CD4-positive, alpha-beta T cell (primary cell): ENCODE results near the gene GTPBP2. TPM values are rescaled to one million over a fixed set of nuclear protein-coding genes. Genes with fewer than 3 reads are reported as not detected.

Source experiments
- ATAC-seq: fragments of 200-7000 bp; cut with Tn5 transposase; one replicate; pipeline ENCODE4 v1.10.0; 2022; ENCODE audit warnings: mild to moderate bottlenecking; ENCODE audit not compliant: poor library complexity
- CTCF ChIA-PET: fragments of 350-600 bp; sonication (Branson Sonifier 250); formaldehyde crosslinking; loops from one replicate; lab custom pipeline; 2021; ENCODE audit warnings: antibody characterized with exemption, inconsistent platforms; lab: Charles Lee
- POLR2A ChIA-PET: fragments of 350-600 bp; sonication (Branson Sonifier 250); formaldehyde crosslinking; loops from one replicate; lab custom pipeline; 2021; ENCODE audit warnings: antibody characterized with exemption, inconsistent platforms; lab: Charles Lee
- DNase-seq, 14 experiments: peaks; one replicate each; pipeline ENCODE4 v3.0.0-alpha.2; 2013 to 2020; ENCODE audit warnings: mixed read lengths in 2 of 14
- H3K27ac ChIP-seq, 2 donors: one replicate each; pipeline versions ENCODE4 v1.5.1 to v1.7.0; 2013; ENCODE audit warnings: low read length in 2 of 2, low read depth in 1 of 2, mild to moderate bottlenecking in 1 of 2
- H3K27me3 ChIP-seq, 2 experiments: 1 replicate in 1 of 2; 2 replicates in 1 of 2; pipeline versions ENCODE4 v1.6.1 to v1.7.0; 2013; ENCODE audit warnings: low read length in 2 of 2, control low read depth in 1 of 2, mild to moderate bottlenecking in 1 of 2, moderate library complexity in 1 of 2; ENCODE audit not compliant: insufficient read depth in 2 of 2, control insufficient read depth in 1 of 2
- H3K36me3 ChIP-seq: one replicate; pipeline ENCODE4 v1.6.1; 2013; ENCODE audit warnings: low read length, control low read depth; ENCODE audit not compliant: insufficient read depth
- H3K4me1 ChIP-seq: one replicate; pipeline ENCODE4 v1.6.1; 2013; ENCODE audit warnings: low read length, control low read depth; ENCODE audit not compliant: insufficient read depth
- H3K4me3 ChIP-seq: one replicate; pipeline ENCODE4 v1.5.1; 2013; ENCODE audit warnings: mild to moderate bottlenecking, low read length, moderate library complexity
- H3K9me3 ChIP-seq, 2 experiments: 1 replicate in 1 of 2; 2 replicates in 1 of 2; pipeline versions ENCODE4 v1.6.1 to v1.7.0; 2013; ENCODE audit warnings: low read length in 2 of 2, mild to moderate bottlenecking in 2 of 2, control low read depth in 1 of 2, moderate library complexity in 1 of 2; ENCODE audit not compliant: control insufficient read depth in 1 of 2, insufficient read depth in 1 of 2
- H3K27ac Mint-ChIP-seq: one replicate; pipeline ENCODE4 v1.8.0; 2020; ENCODE audit warnings: mixed read lengths
- H3K27me3 Mint-ChIP-seq: one replicate; pipeline ENCODE4 v1.8.0; 2021; ENCODE audit warnings: mixed read lengths
- H3K36me3 Mint-ChIP-seq: one replicate; pipeline ENCODE4 v1.8.0; 2021; ENCODE audit warnings: low read depth, mixed read lengths
- H3K4me1 Mint-ChIP-seq: one replicate; pipeline ENCODE4 v1.8.0; 2021; ENCODE audit warnings: low read depth, mixed read lengths
- H3K4me3 Mint-ChIP-seq: one replicate; pipeline ENCODE4 v1.8.0; 2020; ENCODE audit warnings: mild to moderate bottlenecking, mixed read lengths
- H3K9me3 Mint-ChIP-seq: one replicate; pipeline ENCODE4 v1.8.0; 2020; ENCODE audit warnings: mixed read lengths
- intact Hi-C, 2 experiments: fragments of 100-400 bp; cut with DNase I in 1 of 2; cut with micrococcal nuclease in 1 of 2; formaldehyde crosslinking; loops; one replicate each; pipeline versions ENCODE4 v1.15.1 to v1.9.0; 2023 to 2025; cut with DNase I, micrococcal nuclease
- total RNA-seq, 174 experiments: library from RNA in 2 of 174; stranded (reverse) in 2 of 174; gene quantifications; one replicate each; pipeline ENCODE4 v1.2.3 and lab custom pipeline; 2021 to 2026
- TF ChIP-seq, protein P1 (sequence below): fragments of 200-600 bp; IDR thresholded peaks from one replicate; pipeline ENCODE4 v1.8.0; 2022; ENCODE audit warnings: antibody characterized with exemption, mild to moderate bottlenecking

GTPBP2 gene
- total RNA-seq, 2 experiments from 2014 or later = 31.5 to 33.9 TPM

- no peak overlapping the region for H3K27ac Mint-ChIP-seq
- CTCF ChIA-PET = interaction anchor here (1.2 kb wide), 1 partner anchor 692 kb away, joined by 3 read pairs; the partner anchor contains the start of gene AARS2
Measured at GRCh38 chr6:43621078-43621835, 7.8 kb downstream of the GTPBP2 start.

GRCh38 chr6:43616725-43617472, 12.2 kb downstream of the GTPBP2 start:
- H3K9me3 ChIP-seq = no peaks in the 10 kb centered on the region
- Mint-ChIP-seq H3K4me1 (no peaks in the 10 kb centered on the region), H3K36me3 (peaks cover 51% of the 10 kb centered on the region), H3K27ac (no peak overlapping the region), H3K4me3 (no peak overlapping the region), H3K9me3 (no peaks in the 10 kb centered on the region), H3K27me3 (no peaks in the 10 kb centered on the region)
- TF ChIP-seq, protein P1, sequence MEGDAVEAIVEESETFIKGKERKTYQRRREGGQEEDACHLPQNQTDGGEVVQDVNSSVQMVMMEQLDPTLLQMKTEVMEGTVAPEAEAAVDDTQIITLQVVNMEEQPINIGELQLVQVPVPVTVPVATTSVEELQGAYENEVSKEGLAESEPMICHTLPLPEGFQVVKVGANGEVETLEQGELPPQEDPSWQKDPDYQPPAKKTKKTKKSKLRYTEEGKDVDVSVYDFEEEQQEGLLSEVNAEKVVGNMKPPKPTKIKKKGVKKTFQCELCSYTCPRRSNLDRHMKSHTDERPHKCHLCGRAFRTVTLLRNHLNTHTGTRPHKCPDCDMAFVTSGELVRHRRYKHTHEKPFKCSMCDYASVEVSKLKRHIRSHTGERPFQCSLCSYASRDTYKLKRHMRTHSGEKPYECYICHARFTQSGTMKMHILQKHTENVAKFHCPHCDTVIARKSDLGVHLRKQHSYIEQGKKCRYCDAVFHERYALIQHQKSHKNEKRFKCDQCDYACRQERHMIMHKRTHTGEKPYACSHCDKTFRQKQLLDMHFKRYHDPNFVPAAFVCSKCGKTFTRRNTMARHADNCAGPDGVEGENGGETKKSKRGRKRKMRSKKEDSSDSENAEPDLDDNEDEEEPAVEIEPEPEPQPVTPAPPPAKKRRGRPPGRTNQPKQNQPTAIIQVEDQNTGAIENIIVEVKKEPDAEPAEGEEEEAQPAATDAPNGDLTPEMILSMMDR = no peak
- H3K27ac ChIP-seq = no peak overlapping the region
- H3K4me3 ChIP-seq = no peak overlapping the region
- ChIA-PET POLR2A (interaction anchor here (1.6 kb wide), 1 partner anchor 13 kb away, joined by 7 read pairs; the partner anchor contains the start of gene GTPBP2), CTCF (no interaction called here)
- ATAC-seq (no peak), DNase-seq (no peak)
- no peaks in the 10 kb centered on the region for H3K27me3 ChIP-seq
- no peaks in the 10 kb centered on the region for H3K4me1 ChIP-seq
- H3K36me3 ChIP-seq = peaks cover 40% of the 10 kb centered on the region
- intact Hi-C loops = no loop called here

More at GRCh38 chr6:43621078-43621835, 7.8 kb downstream of the GTPBP2 start:
- POLR2A ChIA-PET = interaction anchor here (1.9 kb wide), 1 partner anchor 8 kb away, joined by 6 read pairs; the partner anchor contains the start of gene GTPBP2
- no peaks in the 10 kb centered on the region for H3K27me3 Mint-ChIP-seq
- Histone ChIP-seq H3K27me3 (no peaks in the 10 kb centered on the region), H3K36me3 (peaks cover 58% of the 10 kb centered on the region), H3K4me1 (peaks cover 6% of the 10 kb centered on the region), H3K27ac (no peak overlapping the region), H3K9me3 (no peaks in the 10 kb centered on the region), H3K4me3 (no peak overlapping the region)
- peaks cover under 1% of the 10 kb centered on the region for H3K4me1 Mint-ChIP-seq
- H3K9me3 Mint-ChIP-seq = no peaks in the 10 kb centered on the region
- TF ChIP-seq, protein P1 = no peak
- intact Hi-C loops = no loop called here
- DNase-seq (no peak), ATAC-seq (no peak)
- peaks cover 76% of the 10 kb centered on the region for H3K36me3 Mint-ChIP-seq
- H3K4me3 Mint-ChIP-seq = no peak overlapping the region

- Mint-ChIP-seq H3K4me1 (no peaks in the 10 kb centered on the region), H3K4me3 (no peak overlapping the region), H3K9me3 (no peaks in the 10 kb centered on the region), H3K27me3 (no peaks in the 10 kb centered on the region), H3K36me3 (peaks cover 45% of the 10 kb centered on the region), H3K27ac (no peak overlapping the region)
- no peaks in the 10 kb centered on the region for H3K4me1 ChIP-seq
- TF ChIP-seq, protein P1 = no peak
- POLR2A ChIA-PET = no interaction called here
- no peaks in the 10 kb centered on the region for H3K27me3 ChIP-seq
- DNase-seq (no peak), ATAC-seq (no peak)
- intact Hi-C loops = no loop called here
- H3K27ac ChIP-seq = no peak overlapping the region
- no peaks in the 10 kb centered on the region for H3K9me3 ChIP-seq
- no peak overlapping the region for H3K4me3 ChIP-seq
- CTCF ChIA-PET = no interaction called here
- H3K36me3 ChIP-seq = peaks cover 39% of the 10 kb centered on the region
Measured at GRCh38 chr6:43614396-43614730, 14.7 kb downstream of the GTPBP2 start.
